ENCODE data around the gene DRAM2. TPM values are rescaled to one million over a fixed set of nuclear protein-coding genes. Genes with fewer than 3 reads are reported as not detected.
"Not testable (repeated sequence)": the region's sequence is repeated elsewhere in the genome, so short reads cannot be mapped to it uniquely, and the experiment has no call there.

Gene DRAM2
- polyA plus RNA-seq, 4 donors = 57.9 to 76.5 (median 66.3) TPM

DNA sequence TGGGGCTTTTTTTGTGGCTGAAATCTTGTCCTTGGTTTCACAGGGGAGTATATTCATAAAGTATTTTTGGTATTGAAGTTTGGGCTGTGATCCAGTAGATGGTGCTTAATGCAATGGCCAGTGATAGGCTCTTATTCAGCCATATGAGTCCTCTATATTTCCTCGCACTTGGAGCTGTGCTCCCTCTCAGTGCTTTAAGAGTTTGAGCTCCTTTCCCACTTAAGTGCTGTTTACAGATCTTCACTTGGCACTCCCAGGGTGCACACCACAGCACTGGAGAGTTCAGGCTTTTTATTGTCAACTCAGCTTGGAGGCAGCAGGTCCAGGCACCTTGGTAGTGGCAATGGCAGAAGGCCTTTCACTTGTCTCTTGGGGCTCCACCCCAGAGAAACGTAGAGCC is 54.9 kb downstream of the DRAM2 start:
- DNase-seq (ENCODE audit: low read depth in 4 of 4, low spot score in 2 of 4) = no peak

DNA sequence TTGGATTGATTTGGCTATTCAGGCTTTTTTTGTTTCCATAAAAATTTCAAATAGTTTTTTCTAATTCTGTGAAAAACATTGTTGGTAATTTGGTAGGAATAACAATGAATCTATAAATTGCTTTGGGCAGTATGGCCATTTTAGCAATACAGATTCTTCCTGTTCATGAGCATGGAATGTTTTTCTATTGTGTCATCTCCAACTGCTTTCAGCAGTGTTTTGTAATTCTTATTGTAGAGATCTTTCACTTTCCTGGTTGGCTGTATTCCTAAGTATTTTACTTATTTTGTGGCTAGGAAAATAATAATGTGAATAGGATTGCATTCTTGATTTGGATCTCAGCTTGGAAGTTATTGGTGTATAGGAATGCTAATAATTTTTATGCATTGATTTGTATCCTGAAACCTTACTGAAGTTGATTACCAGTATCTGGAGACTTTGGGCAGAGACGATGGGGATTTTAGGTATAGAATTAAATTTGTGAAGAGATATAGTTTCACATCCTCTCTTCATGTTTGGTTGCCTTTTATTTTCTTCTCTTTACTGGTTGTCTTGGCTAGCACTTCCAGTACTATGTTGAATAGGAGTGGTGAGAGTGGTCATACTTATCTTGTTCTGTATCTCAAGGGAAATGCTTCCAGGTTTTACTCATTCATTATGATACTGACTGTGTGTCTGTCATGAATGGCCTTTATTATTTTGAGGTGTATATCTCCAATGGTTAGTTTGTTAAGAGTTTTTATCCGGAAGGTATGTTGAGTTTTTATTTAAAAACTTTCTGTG is 57.3 kb downstream of the DRAM2 start:
- DNase-seq (ENCODE audit: low read depth in 4 of 4, low spot score in 2 of 4) = no peak

DNA sequence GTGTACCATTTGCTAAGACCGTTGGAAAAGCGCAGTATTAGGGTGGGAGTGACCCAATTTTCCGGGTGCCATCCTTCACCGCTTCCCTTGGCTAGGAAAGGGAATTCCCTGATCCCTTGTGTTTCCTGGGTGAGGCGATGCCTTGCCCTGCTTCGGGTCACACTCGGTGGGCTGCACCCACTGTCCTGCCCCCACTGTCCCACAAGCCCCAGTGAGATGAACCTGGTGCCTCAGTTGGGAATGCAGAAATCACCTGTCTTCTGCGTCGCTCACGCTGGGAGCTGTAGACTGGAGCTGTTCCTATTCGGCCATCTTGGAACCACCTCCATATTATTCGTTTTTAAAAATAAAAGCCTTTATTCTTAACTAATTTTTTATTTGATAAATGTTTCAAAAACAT is 60.6 kb downstream of the DRAM2 start:
- DNase-seq (ENCODE audit: low read depth in 4 of 4, low spot score in 2 of 4) = not testable (repeated sequence)

DNA sequence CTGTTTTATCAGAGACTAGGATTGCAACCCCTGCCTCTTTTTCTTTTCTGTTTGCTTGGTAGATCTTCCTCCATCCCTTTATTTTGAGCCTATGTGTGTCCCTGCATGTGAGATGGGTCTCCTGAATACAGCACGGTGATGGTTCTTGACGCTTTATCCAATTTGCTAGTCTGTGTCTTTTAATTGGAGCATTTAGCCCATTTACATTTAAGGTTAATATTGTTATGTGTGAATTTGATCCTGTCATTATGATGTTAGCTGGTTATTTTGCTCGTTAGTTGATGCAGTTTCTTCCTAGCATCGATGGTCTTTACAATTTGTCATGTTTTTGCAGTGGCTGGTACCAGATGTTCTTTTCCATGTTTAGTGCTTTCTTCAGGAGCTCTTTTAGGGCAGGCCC is 62.6 kb downstream of the DRAM2 start:
- not testable (repeated sequence) for DNase-seq (ENCODE audit: low read depth in 4 of 4, low spot score in 2 of 4)

Other genes starting within 250 kb of the DRAM2 start
- 10 to 100 TPM; 14.6 to 19.0 (median 18.0) TPM for gene LRIF1, start 176.2 kb downstream of the DRAM2 start, polyA plus RNA-seq (ENCODE audit: insufficient read length in 4 of 4)
- gene CEPT1, start 130 bp upstream of the DRAM2 start, polyA plus RNA-seq (ENCODE audit: insufficient read length in 4 of 4) = 10 to 100 TPM; 41.9 to 55.9 (median 46.0) TPM
- 10 to 100 TPM; 14.0 to 20.0 (median 18.2) TPM for gene DENND2D, start 60.6 kb upstream of the DRAM2 start, polyA plus RNA-seq (ENCODE audit: insufficient read length in 4 of 4)
- gene CHI3L2, start 87.6 kb upstream of the DRAM2 start, polyA plus RNA-seq (ENCODE audit: insufficient read length in 4 of 4) = under 1 TPM in 2 of 4 donors, not detected in 2; 0.07 to 0.22 TPM
- gene CHIA, start 150.8 kb upstream of the DRAM2 start, polyA plus RNA-seq (ENCODE audit: insufficient read length in 4 of 4) = not detected

Data from left renal cortex interstitium (tissue), 4 donors.